C4-2B (cell line): ENCODE measurements around the gene SIX5.

Experiments
- ZFX ChIP-seq: fragments of 450-650 bp; IDR thresholded peaks from 2 replicates; pipeline ENCODE4 v1.6.1; 2017
- TF ChIP-seq, protein P1 (sequence below): fragments of 450-650 bp; conservative IDR thresholded peaks from 2 replicates; pipeline ENCODE4 v1.5.1; 2017; ENCODE audit warnings: mild to moderate bottlenecking

DNA sequence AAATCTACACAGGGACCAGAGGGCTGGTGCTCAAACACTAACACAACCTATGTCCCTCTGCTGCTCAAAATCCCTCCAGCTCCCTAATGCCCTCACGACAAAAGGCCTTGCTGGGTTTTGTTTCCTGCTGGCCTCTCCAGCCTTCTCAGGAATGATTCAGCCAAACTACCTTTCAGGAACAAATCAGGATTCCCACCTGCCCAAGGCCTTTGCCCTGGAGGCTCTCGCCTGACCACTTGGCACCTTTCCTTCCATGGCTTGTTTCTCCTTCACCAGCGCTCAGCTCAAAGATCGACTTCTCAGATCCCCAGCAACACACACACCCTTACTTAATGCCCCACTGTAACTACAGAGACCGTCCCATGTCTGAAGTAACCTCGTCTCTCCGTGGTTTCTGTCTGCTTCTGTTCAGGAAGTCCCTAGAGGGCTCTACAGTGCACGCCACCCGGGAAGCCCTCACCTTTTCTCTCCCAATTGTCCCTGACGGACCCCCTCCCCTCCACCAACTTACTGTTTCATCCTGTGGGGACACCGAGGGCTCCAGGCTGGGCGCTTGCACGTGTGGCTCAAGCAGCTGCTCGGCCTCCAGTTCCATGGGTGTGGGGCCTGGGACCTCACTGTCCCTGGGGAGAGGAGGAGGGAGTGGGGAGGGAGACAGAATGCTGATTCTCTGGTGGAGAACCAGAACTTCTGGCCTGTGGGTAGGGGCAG lies 3.2 kb upstream of the SIX5 start:
- TF ChIP-seq, protein P1, sequence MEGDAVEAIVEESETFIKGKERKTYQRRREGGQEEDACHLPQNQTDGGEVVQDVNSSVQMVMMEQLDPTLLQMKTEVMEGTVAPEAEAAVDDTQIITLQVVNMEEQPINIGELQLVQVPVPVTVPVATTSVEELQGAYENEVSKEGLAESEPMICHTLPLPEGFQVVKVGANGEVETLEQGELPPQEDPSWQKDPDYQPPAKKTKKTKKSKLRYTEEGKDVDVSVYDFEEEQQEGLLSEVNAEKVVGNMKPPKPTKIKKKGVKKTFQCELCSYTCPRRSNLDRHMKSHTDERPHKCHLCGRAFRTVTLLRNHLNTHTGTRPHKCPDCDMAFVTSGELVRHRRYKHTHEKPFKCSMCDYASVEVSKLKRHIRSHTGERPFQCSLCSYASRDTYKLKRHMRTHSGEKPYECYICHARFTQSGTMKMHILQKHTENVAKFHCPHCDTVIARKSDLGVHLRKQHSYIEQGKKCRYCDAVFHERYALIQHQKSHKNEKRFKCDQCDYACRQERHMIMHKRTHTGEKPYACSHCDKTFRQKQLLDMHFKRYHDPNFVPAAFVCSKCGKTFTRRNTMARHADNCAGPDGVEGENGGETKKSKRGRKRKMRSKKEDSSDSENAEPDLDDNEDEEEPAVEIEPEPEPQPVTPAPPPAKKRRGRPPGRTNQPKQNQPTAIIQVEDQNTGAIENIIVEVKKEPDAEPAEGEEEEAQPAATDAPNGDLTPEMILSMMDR = no peak
- TF ChIP-seq ZFX = no peak
